ENCODE data around the gene CDC14A.
"Not testable (repeated sequence)": the region's sequence is repeated elsewhere in the genome, so short reads cannot be mapped to it uniquely, and the experiment has no call there.

Gene CDC14A, protein sequence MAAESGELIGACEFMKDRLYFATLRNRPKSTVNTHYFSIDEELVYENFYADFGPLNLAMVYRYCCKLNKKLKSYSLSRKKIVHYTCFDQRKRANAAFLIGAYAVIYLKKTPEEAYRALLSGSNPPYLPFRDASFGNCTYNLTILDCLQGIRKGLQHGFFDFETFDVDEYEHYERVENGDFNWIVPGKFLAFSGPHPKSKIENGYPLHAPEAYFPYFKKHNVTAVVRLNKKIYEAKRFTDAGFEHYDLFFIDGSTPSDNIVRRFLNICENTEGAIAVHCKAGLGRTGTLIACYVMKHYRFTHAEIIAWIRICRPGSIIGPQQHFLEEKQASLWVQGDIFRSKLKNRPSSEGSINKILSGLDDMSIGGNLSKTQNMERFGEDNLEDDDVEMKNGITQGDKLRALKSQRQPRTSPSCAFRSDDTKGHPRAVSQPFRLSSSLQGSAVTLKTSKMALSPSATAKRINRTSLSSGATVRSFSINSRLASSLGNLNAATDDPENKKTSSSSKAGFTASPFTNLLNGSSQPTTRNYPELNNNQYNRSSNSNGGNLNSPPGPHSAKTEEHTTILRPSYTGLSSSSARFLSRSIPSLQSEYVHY

DNA sequence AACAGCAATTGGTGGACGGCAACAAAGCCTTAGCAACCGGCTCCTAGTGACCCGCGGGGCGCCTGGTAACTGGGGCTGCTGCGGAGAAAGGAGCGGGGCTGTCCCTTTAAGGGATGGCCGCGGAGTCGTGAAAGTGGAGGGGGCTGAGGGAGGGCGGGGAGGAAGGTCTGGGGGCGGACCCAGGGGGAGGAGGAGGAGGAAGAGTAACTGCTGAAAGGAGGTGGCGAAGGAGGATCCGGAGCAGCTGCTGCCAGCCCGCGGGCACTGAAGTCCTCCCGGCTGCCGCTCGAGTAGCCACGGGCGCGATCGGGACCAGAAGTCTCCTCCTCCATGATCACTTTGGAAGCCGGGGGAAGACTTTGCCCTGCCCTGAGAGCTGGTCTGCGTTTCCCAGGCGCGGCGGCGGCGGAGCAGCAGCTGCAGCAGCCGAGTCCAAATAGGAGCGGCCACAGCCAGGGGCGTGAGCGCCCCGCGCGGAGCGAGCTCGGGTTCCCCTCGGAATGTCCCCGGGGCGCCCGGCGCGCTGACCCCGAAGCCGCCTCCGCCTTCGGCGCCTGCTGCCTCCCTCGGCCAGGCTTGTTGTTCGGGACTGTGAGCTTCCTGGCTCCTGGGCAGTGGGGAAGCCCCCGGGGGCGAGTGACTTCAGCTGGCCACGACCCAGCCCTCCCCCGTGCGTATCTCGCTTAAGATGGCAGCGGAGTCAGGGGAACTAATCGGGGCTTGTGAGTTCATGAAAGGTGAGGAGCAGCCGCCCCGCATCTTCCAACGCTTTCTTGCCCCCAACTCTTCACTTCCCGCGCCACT, at the start of gene CDC14A:
Gene CDC14A, plus strand, starts transcription at position 240 of the 804 bp plus-strand sequence. Its CDS starts 449 bp downstream, at position 689.
- peak; percentile 70 to 72 for DNase-seq (ENCODE audit: low read depth in 1 of 2, low spot score in 1 of 2)

GRCh38 chr1:100302739-100303138, 49.6 kb upstream of the CDC14A start:
- no peak for DNase-seq (ENCODE audit: low read depth in 1 of 2, low spot score in 1 of 2)

DNA sequence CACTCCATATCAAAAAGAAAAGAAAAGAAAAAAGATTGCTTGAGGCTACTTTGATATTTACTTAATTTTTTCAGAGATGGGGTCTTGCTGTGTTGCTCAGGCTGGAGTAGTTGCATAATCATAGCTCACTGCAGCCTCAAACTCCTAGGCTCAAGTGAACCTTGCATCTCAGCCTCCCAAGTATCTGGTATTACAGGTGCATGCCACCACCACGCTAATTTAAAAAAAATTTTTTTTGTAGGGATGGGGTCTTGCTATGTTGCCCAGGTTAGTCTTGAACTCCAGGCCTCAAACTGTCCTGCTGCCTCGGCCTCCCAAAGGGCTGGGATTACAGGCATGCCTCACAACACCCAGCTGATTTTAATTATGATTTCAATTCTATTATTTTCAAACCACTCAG, 48.1 kb upstream of the CDC14A start:
- DNase-seq (ENCODE audit: low read depth in 1 of 2, low spot score in 1 of 2): no peak

- no peak for DNase-seq (ENCODE audit: low read depth in 1 of 2, low spot score in 1 of 2)
Observed at GRCh38 chr1:100304921-100305320, 47.4 kb upstream of the CDC14A start.

DNA sequence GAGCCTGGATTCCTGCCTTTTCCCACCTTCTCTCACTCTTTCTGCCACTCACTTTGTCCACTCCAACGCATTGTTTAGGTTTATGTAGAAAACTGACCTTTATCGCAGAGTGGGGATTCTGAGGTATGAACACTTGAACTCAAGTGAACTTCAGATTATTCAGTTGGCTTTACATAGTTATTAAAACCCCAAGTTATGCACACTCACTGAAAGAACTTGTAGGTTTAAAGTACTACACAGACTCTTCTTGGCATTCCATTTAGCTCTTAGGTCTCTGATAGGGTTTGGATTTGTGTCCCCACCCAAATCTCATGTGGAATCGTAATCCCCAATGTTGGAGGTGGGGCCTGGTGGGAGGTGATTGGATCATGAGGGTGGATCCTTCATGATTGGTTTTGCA, 46.4 kb upstream of the CDC14A start:
- no peak for DNase-seq (ENCODE audit: low read depth in 1 of 2, low spot score in 1 of 2)

- no peak for DNase-seq (ENCODE audit: low read depth in 1 of 2, low spot score in 1 of 2)
Observed at GRCh38 chr1:100306735-100307313, 45.5 kb upstream of the CDC14A start.

GRCh38 chr1:100308777-100309176, 43.5 kb upstream of the CDC14A start:
- no peak for DNase-seq (ENCODE audit: low read depth in 1 of 2, low spot score in 1 of 2)

GRCh38 chr1:100309863-100310262, 42.4 kb upstream of the CDC14A start:
- DNase-seq (ENCODE audit: low read depth in 1 of 2, low spot score in 1 of 2): no peak

- DNase-seq (ENCODE audit: low read depth in 1 of 2, low spot score in 1 of 2): no peak
Observed at GRCh38 chr1:100313382-100313781, 38.9 kb upstream of the CDC14A start.

- DNase-seq (ENCODE audit: low read depth in 1 of 2, low spot score in 1 of 2): no peak
Observed at GRCh38 chr1:100316622-100317021, 35.7 kb upstream of the CDC14A start.

- no peak for DNase-seq (ENCODE audit: low read depth in 1 of 2, low spot score in 1 of 2)
Observed at GRCh38 chr1:100320311-100321099, 31.8 kb upstream of the CDC14A start.

DNA sequence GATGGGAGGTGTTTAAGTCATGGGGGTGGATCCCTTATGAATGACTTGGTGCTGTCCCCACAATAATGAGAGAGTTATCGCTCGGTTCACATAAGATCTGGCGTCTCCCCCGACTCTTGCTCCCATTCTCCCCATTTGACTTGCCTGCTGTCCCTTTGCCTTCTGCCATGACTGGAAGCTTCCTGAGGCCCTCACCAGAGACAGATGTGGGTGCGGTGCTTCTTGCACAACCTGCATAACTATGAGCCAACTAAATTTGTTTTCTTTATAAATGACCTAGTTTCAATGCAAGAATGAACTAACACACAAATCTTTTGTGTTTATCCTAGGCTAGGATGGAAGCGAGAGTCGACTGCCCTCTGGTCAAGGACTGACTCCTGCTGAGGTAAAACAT, 31.2 kb upstream of the CDC14A start:
- DNase-seq (ENCODE audit: low read depth in 1 of 2, low spot score in 1 of 2): no peak

DNA sequence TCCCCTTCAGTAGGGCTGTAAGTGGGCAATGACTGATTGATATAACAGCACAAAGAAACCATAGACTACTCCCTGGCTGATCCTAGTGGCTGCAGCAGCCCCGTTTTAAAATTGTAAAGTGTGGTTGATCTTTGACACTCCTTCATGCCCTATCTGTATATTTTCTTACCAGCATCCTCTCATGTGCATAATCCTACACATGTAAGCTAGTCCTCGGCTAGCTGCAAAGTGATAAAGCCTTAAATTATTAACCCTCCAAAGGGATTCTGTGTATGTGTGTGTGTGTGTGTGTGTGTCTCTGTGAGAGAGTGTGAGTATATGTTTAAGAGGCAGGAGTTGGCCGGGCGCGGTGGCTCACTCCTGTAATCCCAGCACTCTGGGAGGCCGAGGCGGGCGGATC, 30.8 kb upstream of the CDC14A start:
- no peak for DNase-seq (ENCODE audit: low read depth in 1 of 2, low spot score in 1 of 2)

DNA sequence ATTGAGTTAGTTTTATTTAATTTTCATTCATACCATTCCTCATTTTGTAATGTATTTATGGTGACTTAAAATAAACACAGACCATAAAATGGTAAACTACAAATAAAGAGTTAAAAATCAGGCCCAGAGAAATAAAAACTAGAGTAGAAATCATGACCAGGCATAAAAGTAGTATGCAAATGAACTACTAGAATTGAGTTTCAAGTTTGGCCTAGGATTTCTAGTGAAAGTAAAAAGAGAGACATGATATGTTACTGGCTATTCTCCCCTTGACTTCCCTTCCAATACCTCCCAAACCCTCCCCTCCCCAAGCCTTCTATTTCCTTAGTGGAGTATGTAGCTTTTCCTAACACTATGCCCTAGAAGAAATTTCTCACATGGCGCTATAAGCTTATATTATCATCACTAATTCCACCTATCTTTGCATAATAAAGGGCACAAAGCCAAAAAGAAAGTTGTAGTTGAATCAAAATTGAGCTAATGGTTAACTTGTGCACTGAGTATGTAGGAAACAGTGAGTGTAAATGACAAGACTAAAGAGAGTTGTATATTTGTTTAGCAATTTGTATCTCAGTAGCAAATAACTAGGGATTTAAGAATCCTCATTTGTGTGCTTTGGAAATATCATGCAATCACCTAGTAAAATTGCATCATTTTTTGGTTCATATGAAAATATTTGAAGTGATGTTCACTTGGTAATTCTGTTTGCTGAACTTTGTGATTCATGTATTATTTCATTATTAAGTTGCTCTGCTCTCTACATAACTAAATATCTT, 29.7 kb upstream of the CDC14A start:
- no peak for DNase-seq (ENCODE audit: low read depth in 1 of 2, low spot score in 1 of 2)

DNA sequence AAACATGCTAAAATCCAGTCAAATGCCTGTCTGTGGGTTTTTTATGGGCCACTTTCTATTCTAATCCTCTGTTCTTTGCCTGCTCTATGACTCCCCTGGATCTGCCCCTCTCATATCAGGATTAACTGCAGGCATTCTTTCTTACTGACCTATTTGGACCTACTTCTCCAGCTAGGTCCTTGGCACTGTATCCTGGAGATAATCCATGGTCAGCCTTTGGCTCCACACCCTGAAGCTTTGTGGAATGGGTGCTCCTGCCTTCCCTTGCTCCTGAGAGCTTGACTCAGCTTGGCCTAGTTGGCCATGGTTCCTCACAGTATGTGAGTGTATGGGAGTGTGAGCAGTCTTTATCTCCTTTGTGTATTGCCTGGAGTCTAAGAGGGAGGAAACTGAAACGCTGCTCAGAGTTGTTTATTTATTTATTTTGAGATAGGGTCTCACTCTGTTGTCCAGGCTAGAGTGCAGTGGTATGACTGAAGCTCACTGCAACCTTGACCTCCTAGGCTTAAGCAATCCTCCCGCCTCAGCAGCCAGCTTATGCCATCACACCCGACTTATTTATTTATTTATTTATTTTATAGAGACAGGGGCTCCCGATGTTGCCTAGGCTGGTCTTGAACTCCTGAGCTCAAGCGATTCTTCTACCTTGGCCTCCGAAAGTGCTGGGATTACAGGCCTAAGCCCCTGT, 28.7 kb upstream of the CDC14A start:
- no peak for DNase-seq (ENCODE audit: low read depth in 1 of 2, low spot score in 1 of 2)

DNA sequence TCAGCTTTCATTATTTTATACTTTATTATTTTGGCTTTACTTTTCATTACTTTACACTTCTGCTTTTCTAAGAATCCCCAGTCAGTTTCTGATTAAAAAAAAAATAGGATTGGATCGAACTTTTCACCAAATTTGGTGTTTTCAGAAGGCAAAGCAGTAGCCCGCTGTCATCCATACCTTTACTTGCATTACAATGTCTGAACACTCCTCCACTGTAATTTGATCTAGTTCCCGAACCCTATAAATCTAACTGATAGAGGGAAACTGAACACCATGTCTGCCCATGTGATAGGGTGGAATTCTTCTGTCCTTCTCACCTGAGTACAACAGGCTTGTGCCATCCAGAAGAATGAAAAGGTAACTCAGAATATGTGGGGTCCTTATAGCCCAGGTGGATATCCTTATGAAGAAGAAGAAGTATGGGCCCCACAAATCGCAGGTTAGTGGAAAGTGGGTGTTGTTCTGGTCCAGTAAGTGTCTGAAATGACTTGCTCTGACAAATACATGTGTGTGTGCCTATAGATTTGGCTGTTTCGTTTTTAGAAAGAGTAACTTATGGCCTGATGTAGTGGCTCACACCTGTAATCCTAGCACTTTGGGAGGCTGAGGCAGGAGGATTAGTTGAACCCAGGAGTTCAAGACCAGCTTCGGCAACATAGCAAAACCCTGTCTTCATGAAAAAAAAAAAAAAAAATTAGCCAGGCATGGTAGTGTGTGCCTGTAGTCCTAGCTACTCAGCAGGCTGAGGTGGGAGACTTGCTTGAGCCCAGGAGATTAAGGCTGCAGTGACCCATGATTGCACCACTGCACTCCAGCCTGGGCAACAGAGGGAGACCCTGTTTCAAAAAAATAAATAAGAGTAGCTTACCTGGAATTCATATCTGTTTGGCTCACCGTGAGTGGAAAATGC, 26.6 kb upstream of the CDC14A start:
- no peak for DNase-seq (ENCODE audit: low read depth in 1 of 2, low spot score in 1 of 2)

GRCh38 chr1:100326325-100326670, 26.0 kb upstream of the CDC14A start:
- DNase-seq (ENCODE audit: low read depth in 1 of 2, low spot score in 1 of 2): not testable (repeated sequence)

DNA sequence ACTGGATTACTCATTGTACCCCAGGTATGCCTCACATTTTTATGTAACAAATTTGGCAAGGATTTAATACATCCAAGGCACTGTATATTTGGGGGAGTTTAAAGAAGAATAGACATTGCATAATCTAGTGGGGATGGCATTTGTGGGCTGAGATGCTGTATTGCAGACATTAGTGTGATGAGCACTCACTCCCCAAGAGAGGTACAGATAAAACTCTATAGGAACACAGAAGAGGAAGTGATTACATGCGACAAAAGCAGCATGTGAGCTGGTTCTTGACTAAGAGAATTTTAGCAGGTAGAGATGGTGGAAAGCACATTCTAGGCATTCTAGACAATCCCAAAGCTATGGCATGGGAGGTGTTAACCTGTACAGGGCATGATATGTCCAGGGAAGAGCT, 24.2 kb upstream of the CDC14A start:
- no peak for DNase-seq (ENCODE audit: low read depth in 1 of 2, low spot score in 1 of 2)

- not testable (repeated sequence) for DNase-seq (ENCODE audit: low read depth in 1 of 2, low spot score in 1 of 2)
Observed at GRCh38 chr1:100331146-100331545, 21.2 kb upstream of the CDC14A start.
